WERI-Rb-1 (cell line): ENCODE data around the gene NCOR1.
A peak's percentile ranks its signal among the peaks of the same experiment; 100 is the strongest.
"Not testable (repeated sequence)": the region's sequence is repeated elsewhere in the genome, so short reads cannot be mapped to it uniquely, and the experiment has no call there.

Source experiments
- DNase-seq: peaks from one replicate; pipeline ENCODE4 v3.0.0-alpha.2; 2020
- H3K27ac ChIP-seq: fragments of 250-450 bp; sonication (Bioruptor Pico); 2 replicates; pipeline ENCODE4 v1.5.1; 2020; ENCODE audit warnings: mild to moderate bottlenecking, moderate library complexity
- H3K27me3 ChIP-seq: fragments of 250-450 bp; sonication (Bioruptor Pico); 2 replicates; pipeline ENCODE4 v1.5.1; 2021; ENCODE audit warnings: mild to moderate bottlenecking, low read depth, moderate library complexity; ENCODE audit not compliant: insufficient read depth, severe bottlenecking
- H3K36me3 ChIP-seq: fragments of 250-450 bp; sonication (Bioruptor Pico); 2 replicates; pipeline ENCODE4 v1.5.1; 2020; ENCODE audit warnings: mild to moderate bottlenecking, moderate library complexity
- H3K4me3 ChIP-seq: 2 replicates; pipeline ENCODE4 v1.5.1; 2011; ENCODE audit warnings: low read depth, mild to moderate bottlenecking, control low read depth, low read length
- H3K9me3 ChIP-seq: fragments of 250-450 bp; sonication (Bioruptor Pico); 2 replicates; pipeline ENCODE4 v1.5.1; 2021; ENCODE audit warnings: mild to moderate bottlenecking, moderate library complexity; ENCODE audit not compliant: severe bottlenecking
- CTCF ChIP-seq: IDR thresholded peaks from 2 replicates; pipeline ENCODE4 v1.5.1; 2011; ENCODE audit warnings: low read depth, mild to moderate bottlenecking, control low read depth, inconsistent platforms, low read length

The NCOR1 gene

GRCh38 chr17:16222406-16222805, 7.1 kb upstream of the NCOR1 start:
- no peak for DNase-seq

GRCh38 chr17:16217002-16217635, 1.8 kb upstream of the NCOR1 start, which contains the start of gene PIGL:
Gene PIGL, plus strand, starts transcription at chr17:16217210. Its CDS starts 17 bp downstream, at chr17:16217227.
- Histone ChIP-seq H3K27ac (peak within 1 kb of the TSS; percentile 94), H3K36me3 (peaks cover 20% of the 10 kb centered on the region), H3K4me3 (peak within 1 kb of the TSS; percentile 87), H3K27me3 (no peaks in the 10 kb centered on the region), H3K9me3 (no peaks in the 10 kb centered on the region)
- DNase-seq = peak; percentile 92
- TF ChIP-seq CTCF = no peak

More at GRCh38 chr17:16222406-16222805, 7.1 kb upstream of the NCOR1 start:
- H3K36me3 ChIP-seq = peaks cover 19% of the 10 kb centered on the region
- H3K27ac ChIP-seq = no peak overlapping the region
- no peaks in the 10 kb centered on the region for H3K27me3 ChIP-seq
- no peak for TF ChIP-seq CTCF
- no peaks in the 10 kb centered on the region for H3K9me3 ChIP-seq
- H3K4me3 ChIP-seq = no peak overlapping the region

GRCh38 chr17:16216341-16217001, 1.1 kb upstream of the NCOR1 start:
- peak overlapping the region; percentile 94 for H3K27ac ChIP-seq
- not testable (repeated sequence) for DNase-seq, H3K27me3 ChIP-seq, H3K9me3 ChIP-seq
- peak overlapping the region; percentile 66 for H3K4me3 ChIP-seq
- H3K36me3 ChIP-seq = peaks cover 20% of the 10 kb centered on the region

- no peak for DNase-seq
- H3K27me3 ChIP-seq = no peaks in the 10 kb centered on the region
- H3K9me3 ChIP-seq = no peaks in the 10 kb centered on the region
- TF ChIP-seq CTCF = no peak
- H3K36me3 ChIP-seq = peaks cover 19% of the 10 kb centered on the region
- peak overlapping the region; percentile 87 for H3K4me3 ChIP-seq
- H3K27ac ChIP-seq = peak overlapping the region; percentile 94
Measured at GRCh38 chr17:16215965-16216316, 607 bp upstream of the NCOR1 start.

GRCh38 chr17:16215002-16215272, 397 bp downstream of the NCOR1 start:
- peaks cover 15% of the 10 kb centered on the region for H3K36me3 ChIP-seq
- H3K4me3 ChIP-seq = peak overlapping the region; percentile 87
- no peaks in the 10 kb centered on the region for H3K27me3 ChIP-seq
- peak overlapping the region; percentile 94 for H3K27ac ChIP-seq
- no peak for TF ChIP-seq CTCF
- H3K9me3 ChIP-seq = no peaks in the 10 kb centered on the region
- DNase-seq = peak; percentile 46

- TF ChIP-seq CTCF = no peak
- Histone ChIP-seq H3K36me3 (peaks cover 12% of the 10 kb centered on the region), H3K27ac (peak overlapping the region; percentile 94), H3K27me3 (no peaks in the 10 kb centered on the region), H3K9me3 (no peaks in the 10 kb centered on the region), H3K4me3 (peak overlapping the region; percentile 87)
- DNase-seq = no peak
Measured at GRCh38 chr17:16214190-16215001, 938 bp downstream of the NCOR1 start.
